EH (cell line): Measurements from ENCODE around the gene WBP1L.
A peak's percentile ranks its signal among the peaks of the same experiment; 100 is the strongest.
"Not testable (repeated sequence)": the region's sequence is repeated elsewhere in the genome, so short reads cannot be mapped to it uniquely, and the experiment has no call there.

Experiments
- DNase-seq: peaks from one replicate; pipeline ENCODE4 v3.0.0-alpha.2; 2015; ENCODE audit warnings: low read depth

The WBP1L gene

DNA sequence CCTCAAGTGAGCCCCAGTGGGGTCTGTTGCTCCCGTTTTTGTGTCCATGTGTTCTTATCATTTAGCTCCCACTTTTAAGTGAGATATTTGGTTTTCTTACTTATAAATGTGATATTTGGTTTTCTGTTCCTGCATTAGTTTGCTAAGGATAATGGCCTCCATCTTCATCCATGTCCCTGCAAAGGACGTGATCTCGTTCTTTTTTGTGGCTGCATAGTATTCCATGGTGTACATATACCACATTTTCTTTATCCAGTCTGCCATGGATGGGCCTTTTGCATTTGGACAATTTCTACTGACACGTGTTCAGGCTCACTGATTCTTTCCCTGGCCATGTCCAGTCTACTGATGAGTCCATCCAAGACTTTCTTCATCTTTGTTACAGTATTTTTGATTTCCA is 19.8 kb upstream of the WBP1L start:
- DNase-seq, result no peak

DNA sequence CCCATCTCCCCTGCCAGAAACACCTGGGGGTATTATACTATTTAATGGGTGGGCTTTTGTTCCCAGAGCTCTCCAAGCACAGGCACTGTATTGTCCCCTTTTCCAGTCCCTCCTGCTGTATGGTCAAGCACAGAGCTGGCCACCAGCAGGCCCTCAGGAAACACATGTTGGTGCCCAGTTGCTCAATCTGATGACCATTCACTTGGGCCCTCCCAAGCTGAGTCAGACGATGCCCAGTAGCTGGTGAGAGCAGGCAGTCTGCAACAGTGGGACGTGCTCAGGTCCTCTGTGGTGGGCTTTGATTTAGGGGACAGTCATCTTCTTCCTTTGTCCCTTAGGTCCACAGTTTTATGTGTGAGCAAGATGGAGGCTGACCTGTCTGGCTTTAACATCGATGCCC is 17.5 kb upstream of the WBP1L start:
- DNase-seq, result peak; percentile 48

DNA sequence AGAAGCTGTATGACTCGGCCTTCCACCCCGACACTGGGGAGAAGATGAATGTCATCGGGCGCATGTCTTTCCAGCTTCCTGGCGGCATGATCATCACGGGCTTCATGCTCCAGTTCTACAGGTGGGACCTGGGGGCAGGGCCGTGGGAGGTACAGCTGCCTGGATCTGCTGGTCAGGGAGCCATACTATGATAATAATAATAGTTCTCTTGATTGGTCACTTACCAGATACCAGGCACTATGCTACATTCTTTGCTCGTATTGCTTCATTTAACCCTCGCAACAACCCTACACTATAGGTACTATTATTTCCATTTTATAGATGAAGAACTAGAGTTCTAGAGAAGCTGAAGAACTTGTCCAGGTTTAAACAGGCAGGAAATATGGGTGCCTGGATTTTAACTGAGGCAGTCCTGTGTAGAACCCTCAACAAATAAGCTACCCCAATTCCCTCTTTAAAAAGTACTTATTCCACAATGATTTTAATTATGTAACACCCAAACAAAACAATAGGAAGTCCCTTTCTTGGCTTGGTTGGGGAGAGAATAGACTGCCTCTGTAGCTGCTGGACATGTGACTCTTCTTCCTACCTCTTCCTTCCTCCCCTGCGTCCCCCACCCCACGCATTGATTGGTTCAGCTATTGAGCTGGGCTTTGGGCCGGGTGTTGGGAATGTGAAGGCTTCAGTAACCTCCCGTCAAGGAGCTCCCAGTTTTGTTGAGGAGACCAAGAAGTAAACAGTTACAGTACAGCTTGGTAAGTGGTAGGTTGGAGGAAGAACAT is 16.5 kb upstream of the WBP1L start:
- no peak for DNase-seq

DNA sequence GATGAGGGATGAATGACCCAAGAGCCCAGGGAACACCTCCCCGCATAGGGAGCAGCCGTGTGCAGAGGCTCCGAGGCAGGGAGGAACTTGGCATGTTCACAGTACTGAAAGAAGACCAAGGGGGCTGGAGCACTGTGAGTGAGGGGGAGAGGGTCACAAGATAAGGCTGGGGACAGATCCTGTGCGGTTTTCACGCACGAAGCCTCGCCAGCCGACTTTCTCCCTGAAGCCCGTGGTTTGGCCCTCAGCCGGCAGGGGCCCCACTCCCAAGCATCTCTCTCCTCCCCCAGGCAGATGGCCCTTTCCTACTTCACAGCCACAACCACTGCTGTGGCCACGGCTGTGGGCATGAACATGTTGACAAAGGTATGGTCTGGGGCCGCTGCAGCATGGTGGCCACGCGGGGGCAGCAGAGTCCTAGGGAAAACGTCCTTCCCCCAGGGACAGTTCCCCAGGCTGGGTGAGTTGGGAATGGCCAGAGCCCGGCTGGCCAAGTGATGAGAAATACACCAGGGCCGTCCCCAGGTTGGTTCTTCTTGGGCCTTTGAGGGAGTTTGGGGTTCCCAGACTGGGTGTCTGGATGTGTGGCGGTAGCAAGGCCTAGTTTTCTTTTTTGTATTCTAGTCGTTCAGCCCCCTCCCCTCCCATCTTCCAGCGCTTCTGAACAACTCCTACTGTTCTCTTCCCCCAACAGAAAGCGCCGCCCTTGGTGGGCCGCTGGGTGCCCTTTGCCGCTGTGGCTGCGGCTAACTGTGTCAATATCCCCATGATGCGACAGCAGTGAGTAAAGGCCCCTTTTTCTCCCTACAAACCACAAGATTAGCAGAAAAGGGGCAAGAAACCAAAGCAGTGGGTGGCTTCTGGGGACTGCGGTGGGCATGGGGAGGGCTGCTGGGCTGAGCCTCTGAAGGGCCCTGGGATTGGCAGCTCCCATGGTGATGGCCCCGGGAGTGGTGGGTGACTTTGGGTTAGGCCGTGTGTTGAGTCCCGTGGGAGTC is 14.4 kb upstream of the WBP1L start:
- peak; percentile 82 for DNase-seq

DNA sequence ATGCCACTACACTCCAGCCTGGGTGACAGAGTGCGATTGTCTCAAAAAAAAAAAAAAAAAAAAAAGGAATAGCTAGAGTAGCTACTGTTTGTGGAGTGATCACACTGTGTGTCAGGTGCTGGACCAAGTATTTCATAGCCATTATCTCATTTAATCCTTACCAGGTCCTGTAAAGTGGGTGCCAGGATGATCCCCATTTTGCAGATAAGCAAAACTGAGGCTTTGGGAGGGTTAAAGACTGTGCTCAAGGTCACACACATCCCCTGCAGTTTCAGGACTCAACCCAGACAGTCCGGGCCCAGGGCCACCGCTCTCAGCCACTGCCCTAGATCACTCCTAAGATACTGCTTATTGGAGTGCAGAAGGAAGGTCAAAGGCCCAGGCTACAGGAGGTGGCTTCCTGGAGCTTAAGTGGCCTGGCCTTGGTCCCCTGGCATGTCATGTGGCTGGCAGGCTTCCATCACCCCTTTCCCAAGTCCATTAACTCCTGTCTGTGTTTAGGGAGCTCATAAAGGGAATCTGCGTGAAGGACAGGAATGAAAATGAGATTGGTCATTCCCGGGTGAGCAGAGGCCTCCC is 12.4 kb upstream of the WBP1L start:
- DNase-seq, result no peak

DNA sequence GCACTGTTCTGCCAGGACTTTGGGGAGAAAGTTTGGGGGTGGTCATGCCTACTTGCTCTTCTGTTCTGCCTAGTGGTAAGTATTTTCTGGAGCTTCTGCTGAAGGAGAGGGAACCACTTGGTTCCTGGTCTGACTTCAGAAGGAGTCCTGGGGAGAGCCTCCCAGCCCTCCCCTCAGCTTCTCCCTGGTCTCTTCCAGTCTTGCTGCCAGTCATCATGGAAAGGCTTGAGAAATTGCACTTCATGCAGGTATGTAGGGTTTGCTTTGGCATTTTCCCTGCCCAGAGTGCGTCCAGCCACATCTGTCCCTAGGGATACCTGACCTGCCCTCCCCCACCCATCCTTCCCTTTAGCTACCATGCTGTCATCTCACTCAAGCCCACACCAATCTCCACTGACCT is 11.1 kb upstream of the WBP1L start:
- no peak for DNase-seq

DNA sequence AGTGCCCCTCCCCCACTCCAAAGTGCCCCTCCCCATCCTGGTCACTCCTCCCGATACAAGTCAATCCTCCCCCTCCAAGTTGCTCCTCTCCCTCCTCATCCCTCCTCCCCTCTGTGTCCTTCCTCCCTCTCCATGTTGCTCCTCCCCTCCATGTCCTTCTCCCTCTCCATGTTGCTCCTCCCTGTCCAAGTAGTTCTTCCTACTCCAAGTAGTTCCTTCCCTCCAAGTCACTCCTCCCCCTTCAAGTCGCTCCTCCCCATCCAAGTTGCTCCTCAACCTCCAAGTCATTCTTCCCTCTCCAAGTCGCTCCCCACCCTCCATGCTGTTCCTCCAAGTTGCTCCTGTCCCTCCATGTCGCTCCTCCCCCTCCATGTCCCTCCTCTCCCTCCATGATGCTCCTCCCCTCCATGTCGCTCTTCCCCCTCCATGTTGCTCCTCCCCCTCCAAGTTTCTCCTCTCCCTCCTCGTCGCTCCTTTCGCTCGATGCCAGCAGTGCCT is 8.6 kb upstream of the WBP1L start:
- DNase-seq, result peak; percentile 21

DNA sequence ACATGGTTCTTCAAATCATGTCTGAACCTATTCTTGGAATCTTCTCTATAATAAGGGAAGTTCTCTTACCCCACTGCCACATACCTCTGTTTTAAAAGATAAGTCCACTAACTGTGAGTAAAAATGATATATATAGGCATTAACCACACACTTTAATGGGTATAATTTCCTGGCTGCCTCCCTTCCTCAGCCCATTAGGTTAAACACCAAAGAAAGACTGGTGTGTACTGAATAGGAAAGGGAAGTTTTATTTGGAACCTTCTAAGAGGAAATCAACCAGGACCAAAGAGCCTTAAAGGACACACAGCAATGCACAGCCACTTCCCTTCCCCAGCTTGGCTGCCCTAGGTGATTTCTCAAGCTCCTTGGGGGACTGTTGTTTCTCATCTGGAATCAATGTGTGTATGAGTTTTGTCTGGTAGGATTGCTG is 5.0 kb upstream of the WBP1L start:
- no peak for DNase-seq

DNA sequence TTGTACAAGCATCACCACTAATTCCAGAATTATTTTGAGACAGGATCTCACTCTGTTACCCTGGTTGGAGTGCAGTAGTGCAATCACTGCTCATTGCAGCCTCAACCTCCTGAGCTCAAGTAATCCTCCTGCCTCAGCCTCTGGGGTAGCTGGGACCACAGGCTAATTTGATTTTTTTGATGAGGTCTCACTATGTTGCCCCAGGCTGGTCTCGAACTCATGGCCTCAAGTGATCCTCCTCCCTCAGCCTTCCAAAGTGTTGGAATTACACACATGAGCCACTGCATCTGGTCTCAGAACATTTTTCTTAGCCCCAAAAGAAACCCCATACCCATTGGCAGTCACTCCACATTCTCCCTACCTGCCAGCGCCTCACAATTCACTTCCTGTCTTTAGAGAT is 3.5 kb upstream of the WBP1L start:
- DNase-seq, result no peak

DNA sequence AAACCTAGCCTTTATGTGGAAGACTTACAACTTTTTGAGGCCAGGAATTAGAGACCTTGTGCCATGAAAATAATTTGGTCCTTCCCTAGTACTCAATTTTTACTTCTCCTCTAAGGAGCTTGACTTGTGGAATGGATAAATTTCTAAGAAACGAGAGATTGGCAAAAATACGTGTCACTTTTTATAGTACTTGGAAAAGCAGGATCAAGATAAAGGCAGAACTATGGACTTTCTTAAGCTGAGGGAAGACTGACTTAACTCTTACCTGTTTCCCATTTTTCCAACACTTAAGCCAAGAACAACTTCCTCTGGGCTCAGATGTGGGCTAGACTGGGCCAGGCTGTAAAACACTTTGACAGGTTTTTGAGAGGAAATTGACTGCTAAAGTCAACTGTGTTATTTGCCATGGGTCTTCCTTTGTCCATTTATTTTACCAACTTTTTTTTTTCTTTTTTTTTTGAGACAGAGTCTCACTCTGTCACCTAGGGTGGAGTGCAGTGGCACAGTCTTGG is 2.0 kb upstream of the WBP1L start:
- DNase-seq, result no peak

DNA sequence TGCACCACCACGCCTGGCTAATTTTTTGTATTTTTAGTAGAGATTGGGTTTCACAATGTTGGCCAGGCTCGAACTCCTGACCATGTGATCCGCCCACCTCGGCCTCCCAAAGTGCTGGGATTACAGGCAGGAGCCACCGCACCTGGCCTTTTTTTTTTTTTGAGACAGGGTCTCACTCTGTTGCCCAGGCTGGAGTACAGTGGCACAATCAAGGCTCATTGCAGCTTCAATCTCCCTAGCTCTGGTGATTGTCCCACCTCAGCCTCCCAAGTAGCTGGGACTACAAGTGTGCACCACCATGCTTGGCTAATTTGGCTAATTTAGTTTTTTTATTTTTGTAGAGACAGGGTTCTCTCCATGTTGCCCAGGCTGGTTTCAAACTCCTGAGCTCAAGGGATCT is 1.4 kb upstream of the WBP1L start:
- DNase-seq, result not testable (repeated sequence)

DNA sequence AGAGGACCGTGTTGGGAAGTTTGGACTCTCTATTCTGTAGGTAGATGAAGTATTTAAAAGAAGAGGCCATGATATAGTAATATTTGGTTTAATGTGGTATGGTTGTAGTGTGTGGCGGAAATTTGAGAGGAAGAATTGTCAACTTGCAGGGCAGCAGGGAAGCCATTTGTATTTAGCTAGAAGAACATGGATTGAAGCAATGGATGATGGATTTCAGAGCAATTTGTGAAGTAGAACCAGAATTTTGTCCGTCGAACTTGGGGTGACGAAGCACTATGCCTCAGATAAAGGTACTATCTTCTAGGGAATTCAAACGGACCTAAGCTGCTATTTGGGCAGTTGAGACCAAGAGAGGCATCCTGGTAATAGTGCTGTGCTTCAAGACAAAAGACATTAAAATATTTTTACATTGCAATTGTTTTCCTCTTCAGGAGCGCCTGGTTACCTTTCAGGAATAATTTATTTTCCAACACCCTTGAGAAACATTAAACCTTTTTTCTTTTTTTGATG is 615 bp upstream of the WBP1L start:
- DNase-seq, result no peak

DNA sequence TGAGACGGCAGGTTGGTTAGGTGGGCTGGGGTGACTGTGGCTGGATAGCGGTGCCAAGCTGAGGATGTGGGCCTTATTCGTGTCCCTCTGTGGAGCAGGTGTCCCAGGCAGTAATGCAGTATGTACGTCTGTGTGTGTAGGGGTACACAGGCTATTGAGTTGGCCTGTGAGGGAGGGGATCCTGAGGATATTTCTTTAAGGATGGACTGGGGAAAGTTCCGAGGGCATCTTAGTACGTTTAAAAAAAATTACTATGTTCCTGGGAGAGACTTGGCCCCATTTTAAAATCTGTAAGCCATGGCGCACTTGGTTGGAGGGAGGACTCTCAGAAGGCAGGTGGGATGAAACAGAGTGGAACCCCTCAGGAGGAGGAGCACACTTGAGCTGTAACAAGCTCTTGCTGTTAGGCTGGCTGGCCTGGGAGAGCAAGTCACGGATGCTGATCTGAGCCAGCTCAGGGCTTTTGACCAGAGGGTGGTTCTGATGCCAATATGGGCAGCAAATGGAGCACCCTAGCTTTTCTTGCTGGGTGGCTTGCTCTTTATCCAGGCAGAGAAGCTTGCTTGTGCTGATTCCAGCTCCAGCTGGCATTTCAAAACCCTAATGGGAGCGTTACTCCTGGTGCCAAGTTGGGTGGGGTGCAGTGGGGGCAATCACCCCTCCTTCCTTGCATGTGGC is 765 bp downstream of the WBP1L start:
- peak; percentile 36 for DNase-seq

DNA sequence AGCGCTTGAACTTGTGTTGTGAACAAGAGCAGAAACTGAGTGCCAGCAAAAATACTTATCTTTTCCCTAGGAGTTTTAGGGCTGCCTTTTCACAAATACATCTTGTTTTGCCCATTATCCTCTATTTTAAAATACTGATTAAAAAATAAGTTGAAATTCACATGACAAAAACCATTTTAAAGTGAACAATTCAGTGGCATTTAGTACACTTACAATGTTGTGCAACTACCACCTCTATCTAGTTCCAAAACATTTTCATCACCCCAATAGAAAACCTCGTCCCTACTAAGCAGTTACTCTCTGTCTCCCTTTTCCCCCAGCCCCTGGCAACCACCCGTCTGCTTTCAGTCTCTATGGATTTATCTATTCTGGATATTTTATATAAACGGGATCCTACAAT is 1.4 kb downstream of the WBP1L start:
- no peak for DNase-seq

DNA sequence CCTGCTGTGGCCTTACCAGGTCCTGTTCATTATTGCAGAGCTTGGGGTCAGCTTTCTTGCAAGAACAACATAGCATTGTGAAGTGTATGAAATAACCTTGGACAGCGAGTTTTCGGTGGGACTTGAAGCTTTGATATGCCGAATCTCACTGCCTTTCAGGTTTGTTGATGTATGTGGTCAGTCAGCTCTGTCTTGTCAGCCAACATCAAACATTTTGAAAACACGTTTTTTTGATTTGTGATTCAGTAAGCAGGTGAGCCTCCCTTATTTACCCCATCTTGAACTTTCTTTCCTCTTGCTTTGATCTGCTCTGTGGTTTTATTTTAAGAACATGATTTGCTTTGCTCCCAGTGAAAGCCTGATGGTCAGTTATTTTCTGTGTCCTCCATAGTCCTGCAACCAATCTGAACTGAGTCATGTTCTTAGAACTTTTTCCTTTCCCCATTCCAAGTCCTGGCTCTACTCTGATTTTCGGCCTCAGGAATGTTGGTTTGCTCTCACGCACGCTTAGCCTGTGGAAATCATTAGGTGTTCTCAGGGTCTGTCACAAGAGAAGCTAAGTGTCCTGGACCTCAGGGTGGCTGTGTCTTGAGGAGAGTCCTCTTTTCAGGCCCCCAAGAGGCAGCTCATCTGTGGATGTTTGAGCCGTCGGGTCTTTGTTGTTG is 8.7 kb downstream of the WBP1L start:
- DNase-seq, result peak; percentile 97

DNA sequence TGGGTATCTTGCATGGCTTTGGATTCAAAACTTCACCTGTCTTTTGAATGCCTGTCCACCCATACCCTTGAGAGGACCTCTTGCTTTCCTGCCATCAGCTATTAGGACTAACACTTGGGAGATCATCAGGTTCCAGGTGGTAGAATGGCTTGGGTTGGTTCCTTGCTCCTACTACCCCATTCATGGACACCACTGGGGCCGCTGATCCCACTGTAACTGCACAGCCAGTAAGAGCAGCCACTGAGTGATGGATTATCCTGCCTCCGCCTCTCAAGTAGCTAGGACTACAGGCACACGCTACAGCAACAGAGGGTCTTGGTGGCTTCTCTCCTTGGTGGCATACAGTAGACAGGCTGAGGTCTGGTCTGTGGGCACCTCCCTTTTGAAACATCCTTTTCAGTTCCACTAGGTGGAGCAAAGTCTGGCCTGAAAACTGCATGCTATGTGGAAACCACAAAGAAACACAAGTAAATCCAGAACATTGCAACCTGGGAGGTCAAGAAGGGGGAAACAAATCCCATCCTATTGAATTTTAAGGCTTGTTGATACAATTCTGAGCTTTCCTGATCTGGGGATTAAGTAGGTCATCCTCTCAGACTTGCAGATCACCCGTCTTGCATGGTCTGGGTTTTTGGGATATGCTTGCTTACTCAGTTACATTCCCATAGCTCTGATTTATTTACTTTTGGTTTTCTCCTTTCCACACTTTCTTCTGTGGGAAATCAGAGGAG is 9.4 kb downstream of the WBP1L start:
- DNase-seq, result peak; percentile 86

DNA sequence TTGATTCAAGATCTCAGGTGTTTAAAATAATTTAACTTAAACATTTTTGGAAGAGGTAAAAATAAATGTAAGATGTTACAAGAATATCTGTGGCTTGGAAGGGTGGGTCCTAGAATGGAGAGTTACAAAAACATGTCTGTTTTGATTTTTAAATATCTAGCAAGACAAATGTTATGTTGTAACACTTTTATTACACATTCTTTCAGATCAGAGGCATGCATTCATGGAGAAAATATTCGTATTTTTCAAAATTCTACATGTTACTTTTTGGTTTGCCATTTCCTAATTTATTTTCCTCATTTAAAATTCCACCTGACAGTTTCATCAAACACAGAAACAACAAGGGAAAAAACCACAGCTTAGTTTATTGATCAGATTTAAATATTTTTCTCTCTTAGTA is 10.0 kb downstream of the WBP1L start:
- DNase-seq, result no peak

DNA sequence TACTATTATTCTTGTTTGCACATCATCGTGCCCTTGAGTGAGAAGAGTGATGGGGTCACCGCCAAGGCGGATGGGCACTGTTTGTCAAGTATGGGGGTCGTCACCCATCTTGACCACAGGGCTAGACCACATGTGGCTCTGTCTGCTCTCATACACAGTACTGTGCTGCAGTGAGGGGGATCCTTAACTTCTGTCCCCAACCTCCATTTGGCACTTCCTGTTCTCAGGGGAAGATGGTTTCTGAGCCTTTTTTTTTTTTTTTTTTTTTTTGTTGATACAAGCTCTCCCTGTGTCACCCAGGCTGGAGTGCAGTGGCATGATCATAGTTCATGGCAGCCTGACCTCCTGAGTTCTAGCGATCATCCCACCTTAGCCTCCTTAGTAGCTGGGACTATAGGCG is 13.6 kb downstream of the WBP1L start:
- no peak for DNase-seq

DNA sequence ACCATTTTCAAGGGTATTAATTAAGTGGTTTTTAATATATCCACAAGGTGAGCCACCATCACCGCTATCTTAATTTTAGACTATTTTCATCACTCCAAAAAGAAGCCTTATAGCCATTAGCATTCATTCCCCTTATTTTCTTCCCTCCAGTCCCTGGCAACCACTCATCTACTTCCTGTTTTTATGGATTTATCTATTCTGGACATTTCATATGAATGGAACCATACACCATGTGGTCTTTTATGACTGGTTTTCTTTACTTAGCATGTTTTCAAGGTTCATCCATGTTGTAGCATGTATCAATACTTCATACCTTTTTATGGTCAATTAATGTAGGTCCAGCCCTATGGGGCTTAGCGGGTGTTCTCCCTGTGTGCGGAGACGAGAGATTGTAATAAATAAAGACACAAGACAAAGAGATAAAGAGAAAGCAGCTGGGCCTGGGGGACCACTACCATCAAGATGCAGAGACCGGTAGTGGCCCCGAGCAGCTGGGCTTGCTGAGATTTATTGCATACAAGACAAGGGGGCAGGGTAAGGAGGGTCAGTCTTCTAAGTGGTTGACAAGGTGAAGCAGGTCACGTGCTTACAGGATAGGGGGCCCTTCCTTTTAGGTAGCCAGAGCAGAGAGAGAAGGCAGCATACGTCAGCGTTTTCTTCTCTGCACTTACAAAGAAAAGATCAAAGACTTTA is 14.6 kb downstream of the WBP1L start:
- no peak for DNase-seq

DNA sequence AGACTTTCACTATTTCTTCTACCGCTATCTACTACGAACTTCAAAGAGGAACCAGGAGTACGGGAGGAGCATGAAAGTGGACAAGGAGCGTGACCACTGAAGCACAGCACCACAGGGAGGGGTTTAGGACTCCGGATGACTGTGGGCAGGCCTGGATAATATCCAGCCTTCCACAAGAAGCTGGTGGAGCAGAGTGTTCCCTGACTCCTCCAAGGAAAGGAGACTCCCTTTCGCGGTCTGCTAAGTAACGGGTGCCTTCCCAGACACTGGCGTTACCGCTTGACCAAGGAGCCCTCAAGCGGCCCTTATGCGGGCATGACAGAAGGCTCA is 15.2 kb downstream of the WBP1L start:
- not testable (repeated sequence) for DNase-seq
